ENCODE results near the gene MRPS7. TPM values are rescaled to one million over a fixed set of nuclear protein-coding genes. Genes with fewer than 3 reads are reported as not detected.
"Not testable (repeated sequence)": the region's sequence is repeated elsewhere in the genome, so short reads cannot be mapped to it uniquely, and the experiment has no call there.

MRPS7 gene
- polyA plus RNA-seq, 3 donors, result 26.7 to 122 (median 101) TPM

- Mint-ChIP-seq H3K27me3 (ENCODE audit: low read depth in 3 of 3) (no peaks in the 10 kb centered on the region), H3K9me3 (no peaks in the 10 kb centered on the region), H3K27ac (peak overlapping the region; percentile 74 to 89 (median 79)), H3K36me3 (peaks cover 32 to 41% of the 10 kb centered on the region in 2 donors), H3K4me1 (peaks cover 67% of the 10 kb centered on the region), H3K4me3 (peak overlapping the region; percentile 59 to 75)
- no peak overlapping the region for H3K9ac ChIP-seq (ENCODE audit: insufficient read depth, low read length, poor library complexity, severe bottlenecking)
- 38% methylated on average over 10 of the region's 11 CpGs for WGBS (ENCODE audit: insufficient coverage)
- intact Hi-C loops (cut with micrococcal nuclease), result no loop called here
- H3K27ac ChIP-seq (ENCODE audit: low read depth in 1 of 2, low read length in 2 of 2), result peak overlapping the region; percentile 45 to 49
- H3K9me3 ChIP-seq (replicated peaks in 1 of 2; ENCODE audit: control insufficient read depth in 1 of 2, insufficient read depth in 1 of 2, low read length in 2 of 2), result no peaks in the 10 kb centered on the region
- TF ChIP-seq CTCF (IDR thresholded peaks at IDR 0.05), result no peak
- peak overlapping the region; percentile 18 for H2AFZ ChIP-seq (ENCODE audit: insufficient read depth, low read depth, low read length, poor library complexity, severe bottlenecking)
- peaks cover 84% of the 10 kb centered on the region for H3K79me2 ChIP-seq (ENCODE audit: insufficient read depth, low read length)
- peak overlapping the region; percentile 15 for H3K4me2 ChIP-seq (replicated peaks; ENCODE audit: extremely low read depth, low read length, poor library complexity, severe bottlenecking)
- H3K4me1 ChIP-seq (ENCODE audit: control insufficient read depth in 1 of 2, insufficient read depth in 2 of 2, low read length in 2 of 2), result peaks cover 35 to 47% of the 10 kb centered on the region in 2 donors
- peaks cover 19 to 29% of the 10 kb centered on the region in 2 donors for H3K36me3 ChIP-seq (replicated peaks in 1 of 2; ENCODE audit: control insufficient read depth in 1 of 2, insufficient read depth in 2 of 2, low read length in 2 of 2)
- no peaks in the 10 kb centered on the region for H3K27me3 ChIP-seq (ENCODE audit: control insufficient read depth in 2 of 2, insufficient read depth in 2 of 2, low read length in 2 of 2)
- peaks cover 66% of the 10 kb centered on the region for H4K20me1 ChIP-seq (ENCODE audit: insufficient read depth, low read length)
- no peak overlapping the region for H3K4me3 ChIP-seq (replicated peaks in 1 of 3; ENCODE audit: low read depth in 2 of 3, low read length in 3 of 3)
- DNase-seq, result peak in 2 of 3 donors; percentile 42 to 54
Observed at GRCh38 chr17:75250009-75250471, 11.6 kb upstream of the MRPS7 start.

- Mint-ChIP-seq H3K27me3 (ENCODE audit: low read depth in 3 of 3) (no peaks in the 10 kb centered on the region), H3K9me3 (no peaks in the 10 kb centered on the region), H3K4me3 (no peak overlapping the region), H3K4me1 (peaks cover 75% of the 10 kb centered on the region), H3K27ac (peak overlapping the region; percentile 60 to 87 (median 82)), H3K36me3 (peaks cover 13 to 19% of the 10 kb centered on the region in 2 donors)
- WGBS (ENCODE audit: insufficient coverage), result 100% methylated on average over 2 of the region's 8 CpGs
- H2AFZ ChIP-seq (ENCODE audit: insufficient read depth, low read depth, low read length, poor library complexity, severe bottlenecking), result no peak overlapping the region
- H4K20me1 ChIP-seq (ENCODE audit: insufficient read depth, low read length), result peaks cover 46% of the 10 kb centered on the region
- peak overlapping the region in 1 of 3 experiments; percentile 34 for H3K4me3 ChIP-seq (replicated peaks in 1 of 3; ENCODE audit: low read depth in 2 of 3, low read length in 3 of 3)
- intact Hi-C loops (cut with micrococcal nuclease), result no loop called here
- no peak overlapping the region for H3K9ac ChIP-seq (ENCODE audit: insufficient read depth, low read length, poor library complexity, severe bottlenecking)
- peak overlapping the region; percentile 30 for H3K4me2 ChIP-seq (replicated peaks; ENCODE audit: extremely low read depth, low read length, poor library complexity, severe bottlenecking)
- H3K27me3 ChIP-seq (ENCODE audit: control insufficient read depth in 2 of 2, insufficient read depth in 2 of 2, low read length in 2 of 2), result no peaks in the 10 kb centered on the region
- H3K36me3 ChIP-seq (replicated peaks in 1 of 2; ENCODE audit: control insufficient read depth in 1 of 2, insufficient read depth in 2 of 2, low read length in 2 of 2), result peaks cover 2 to 9% of the 10 kb centered on the region in 2 donors
- H3K79me2 ChIP-seq (ENCODE audit: insufficient read depth, low read length), result peaks cover 70% of the 10 kb centered on the region
- no peak for TF ChIP-seq CTCF (IDR thresholded peaks at IDR 0.05)
- no peaks in the 10 kb centered on the region for H3K9me3 ChIP-seq (replicated peaks in 1 of 2; ENCODE audit: control insufficient read depth in 1 of 2, insufficient read depth in 1 of 2, low read length in 2 of 2)
- peaks cover 38 to 40% of the 10 kb centered on the region in 2 donors for H3K4me1 ChIP-seq (ENCODE audit: control insufficient read depth in 1 of 2, insufficient read depth in 2 of 2, low read length in 2 of 2)
- no peak for DNase-seq
- peak overlapping the region; percentile 53 to 77 for H3K27ac ChIP-seq (ENCODE audit: low read depth in 1 of 2, low read length in 2 of 2)
Observed at GRCh38 chr17:75252039-75252816, 9.5 kb upstream of the MRPS7 start.

- DNase-seq, result peak in 2 of 3 donors; percentile 32 to 39
- H3K36me3 ChIP-seq (replicated peaks in 1 of 2; ENCODE audit: control insufficient read depth in 1 of 2, insufficient read depth in 2 of 2, low read length in 2 of 2); H3K27me3 Mint-ChIP-seq (ENCODE audit: low read depth in 3 of 3); intact Hi-C loops (cut with micrococcal nuclease); H3K4me2 ChIP-seq (replicated peaks; ENCODE audit: extremely low read depth, low read length, poor library complexity, severe bottlenecking); H3K27me3 ChIP-seq (ENCODE audit: control insufficient read depth in 2 of 2, insufficient read depth in 2 of 2, low read length in 2 of 2); H2AFZ ChIP-seq (ENCODE audit: insufficient read depth, low read depth, low read length, poor library complexity, severe bottlenecking); H3K27ac ChIP-seq (ENCODE audit: low read depth in 1 of 2, low read length in 2 of 2); H3K9me3 Mint-ChIP-seq; H3K4me3 ChIP-seq (replicated peaks in 1 of 3; ENCODE audit: low read depth in 2 of 3, low read length in 3 of 3); H3K9me3 ChIP-seq (replicated peaks in 1 of 2; ENCODE audit: control insufficient read depth in 1 of 2, insufficient read depth in 1 of 2, low read length in 2 of 2); H3K9ac ChIP-seq (ENCODE audit: insufficient read depth, low read length, poor library complexity, severe bottlenecking): not testable (repeated sequence)
- Mint-ChIP-seq H3K4me3 (peak overlapping the region; percentile 45 to 82), H3K36me3 (peaks cover 16 to 24% of the 10 kb centered on the region in 2 donors), H3K4me1 (peaks cover 92% of the 10 kb centered on the region), H3K27ac (peak overlapping the region; percentile 73 to 92 (median 85))
- H3K4me1 ChIP-seq (ENCODE audit: control insufficient read depth in 1 of 2, insufficient read depth in 2 of 2, low read length in 2 of 2), result peaks cover 37 to 42% of the 10 kb centered on the region in 2 donors
- H4K20me1 ChIP-seq (ENCODE audit: insufficient read depth, low read length), result peaks cover 27% of the 10 kb centered on the region
- WGBS (ENCODE audit: insufficient coverage), result 37% methylated on average over 3 of the region's 11 CpGs
- H3K79me2 ChIP-seq (ENCODE audit: insufficient read depth, low read length), result peaks cover 70% of the 10 kb centered on the region
Observed at GRCh38 chr17:75255954-75256698, 5.6 kb upstream of the MRPS7 start.
